Hair follicular keratinocyte (primary cell): ENCODE measurements around the gene OR5AL1. TPM values are rescaled to one million over a fixed set of nuclear protein-coding genes. Genes with fewer than 3 reads are reported as not detected.

Experiments used
- total RNA-seq: library from RNA; depleted of rRNA; stranded (reverse); fragments of >200 nt; gene quantifications from 2 replicates; pipeline ENCODE4 v1.2.3, GENCODE V29; 2015

Gene OR5AL1
- total RNA-seq, result not detected in 2 replicates

DNA sequence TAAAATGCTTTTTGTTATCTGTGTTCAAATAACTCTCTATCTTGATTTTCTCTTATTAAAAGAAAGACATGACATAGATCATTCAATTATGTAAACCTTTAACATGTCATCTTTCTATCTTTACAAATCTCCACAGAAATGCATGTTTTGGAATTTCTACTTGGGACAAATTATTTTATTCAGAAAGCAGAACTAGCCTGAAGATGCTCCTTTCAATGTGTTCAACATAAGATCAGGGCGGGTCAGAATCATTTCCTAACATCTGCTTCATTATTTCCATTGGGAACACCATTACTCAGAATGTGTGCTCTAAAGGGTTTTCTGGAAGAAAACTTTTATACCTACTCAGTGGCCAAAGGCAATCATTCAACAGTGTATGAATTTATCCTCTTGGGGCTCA lies at the start of gene OR5AL1:
Gene OR5AL1 (plus strand): TSS at position 301 of the 400 bp plus-strand sequence.

DNA sequence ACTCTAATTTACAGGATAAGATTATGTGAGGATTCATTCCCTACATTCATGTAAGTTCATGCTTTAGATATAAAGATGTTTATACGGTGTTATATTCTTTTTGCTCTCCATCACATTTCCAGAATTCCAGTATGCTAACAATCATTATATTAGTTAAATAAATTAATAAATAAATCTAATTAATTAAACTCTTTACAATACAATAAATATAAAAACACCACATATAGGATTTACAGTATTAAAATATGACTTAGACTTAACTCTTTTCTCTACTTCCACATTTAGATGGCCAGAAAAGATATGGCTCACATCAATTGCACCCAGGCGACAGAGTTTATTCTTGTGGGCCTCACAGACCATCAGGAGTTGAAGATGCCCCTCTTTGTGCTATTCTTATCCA lies 37.2 kb upstream of the OR5AL1 start, which contains the start of gene OR8U1:
Gene OR8U1 (plus strand): TSS at position 301 of the 400 bp plus-strand sequence. CDS start 0 bp downstream, at position 301.

Other genes with a start within 250 kb of the OR5AL1 start
- not detected in 2 replicates for gene OR5J2, start 236.1 kb upstream of the OR5AL1 start, total RNA-seq
- not detected in 2 replicates for gene OR5T2, start 178.4 kb upstream of the OR5AL1 start, total RNA-seq
- gene OR5T3, start 160.4 kb upstream of the OR5AL1 start, total RNA-seq, result not detected in 2 replicates
- not detected in 2 replicates for gene OR5T1, start 138.5 kb upstream of the OR5AL1 start, total RNA-seq
- not detected in 2 replicates for gene OR8H1, start 120.4 kb upstream of the OR5AL1 start, total RNA-seq
- not detected in 2 replicates for gene OR8K3, start 97.6 kb upstream of the OR5AL1 start, total RNA-seq
- not detected in 2 replicates for gene OR8K1, start 66.7 kb upstream of the OR5AL1 start, total RNA-seq
- gene OR8J1, start 58.4 kb upstream of the OR5AL1 start, total RNA-seq, result not detected in 2 replicates
- gene OR8U1, start 37.1 kb upstream of the OR5AL1 start, total RNA-seq, result not detected in 2 replicates
- gene OR5M3, start 60.7 kb downstream of the OR5AL1 start, total RNA-seq, result not detected in 2 replicates
- not detected in 2 replicates for gene OR5M8, start 78.7 kb downstream of the OR5AL1 start, total RNA-seq
- not detected in 2 replicates for gene OR5M11, start 130.6 kb downstream of the OR5AL1 start, total RNA-seq
- gene OR5M10, start 165.0 kb downstream of the OR5AL1 start, total RNA-seq, result not detected in 2 replicates
- not detected in 2 replicates for gene OR5M1, start 202.2 kb downstream of the OR5AL1 start, total RNA-seq
- gene OR5AP2, start 229.7 kb downstream of the OR5AL1 start, total RNA-seq, result not detected in 2 replicates